Endothelial cell (in vitro differentiated cells): ENCODE results near the gene RSRC1. TPM values are rescaled to one million over a fixed set of nuclear protein-coding genes. Genes with fewer than 3 reads are reported as not detected.

Experiments
- DNase-seq: peaks from one replicate; pipeline ENCODE4 v3.0.0; 2021; ENCODE audit warnings: low spot score
- H3K27ac Mint-ChIP-seq: one replicate; pipeline ENCODE4 v1.8.0; 2021; ENCODE audit warnings: mixed read lengths, inconsistent platforms; ENCODE audit not compliant: unreplicated experiment
- H3K27me3 Mint-ChIP-seq: one replicate; pipeline ENCODE4 v1.8.0; 2021; ENCODE audit warnings: mild to moderate bottlenecking, moderate library complexity, mixed read lengths, inconsistent platforms; ENCODE audit not compliant: unreplicated experiment
- H3K36me3 Mint-ChIP-seq: one replicate; pipeline ENCODE4 v1.8.0; 2021; ENCODE audit warnings: mild to moderate bottlenecking, low read depth, mixed read lengths, inconsistent platforms; ENCODE audit not compliant: unreplicated experiment
- H3K4me1 Mint-ChIP-seq: one replicate; pipeline ENCODE4 v1.8.0; 2021; ENCODE audit warnings: mild to moderate bottlenecking, mixed read lengths, inconsistent platforms; ENCODE audit not compliant: unreplicated experiment
- H3K4me3 Mint-ChIP-seq: one replicate; pipeline ENCODE4 v1.8.0; 2021; ENCODE audit warnings: mild to moderate bottlenecking, mixed read lengths, inconsistent platforms; ENCODE audit not compliant: unreplicated experiment
- H3K9me3 Mint-ChIP-seq: one replicate; pipeline ENCODE4 v1.8.0; 2021; ENCODE audit warnings: mixed read lengths, inconsistent platforms; ENCODE audit not compliant: unreplicated experiment
- total RNA-seq: library from RNA; stranded (reverse); fragmentation: NEBNext Ultra II Directional; extraction: Animal tissue kit (Norgen Biotek cat#: 25700); gene quantifications from one replicate; pipeline ENCODE4 v1.2.1, GENCODE V29; 2021; ENCODE audit not compliant: unreplicated experiment
- TF ChIP-seq, protein P1 (sequence below): fragments of 200-600 bp; sonication (generic); IDR thresholded peaks from one replicate; pipeline ENCODE4 v1.5.0; 2021; ENCODE audit warnings: antibody characterized with exemption; ENCODE audit not compliant: unreplicated experiment

The RSRC1 gene
- total RNA-seq, 1 donor from 2014 or later: 24.7 TPM

DNA sequence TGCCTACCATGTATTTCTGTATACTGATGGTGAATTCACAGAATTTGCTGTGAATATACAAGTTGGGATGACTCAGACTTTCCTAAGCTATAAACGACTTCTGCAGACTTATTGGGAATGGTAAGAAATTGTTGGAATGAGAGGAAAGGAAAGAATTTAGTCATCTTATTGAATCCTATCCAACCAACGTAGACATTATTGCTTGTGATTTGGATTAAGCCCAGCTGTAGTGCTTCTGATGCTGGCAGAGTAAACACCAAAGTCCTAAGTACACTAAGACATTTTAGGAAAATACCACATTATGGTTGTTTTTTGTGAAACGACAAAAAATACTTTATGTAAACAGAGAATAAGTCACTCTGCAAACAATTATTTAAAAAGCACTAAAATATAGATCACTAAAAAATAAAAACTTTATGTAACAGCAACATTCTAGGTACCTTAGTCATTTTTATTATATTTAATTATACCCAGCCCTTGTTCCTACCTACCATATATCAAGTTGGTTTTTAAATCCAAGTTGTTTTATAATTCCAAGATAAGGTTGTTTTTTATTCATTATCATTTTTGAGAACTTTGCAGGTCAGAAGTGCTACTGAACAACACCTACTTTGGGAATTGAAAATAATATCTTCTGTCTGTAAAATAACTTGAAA, 361.9 kb downstream of the RSRC1 start:
- H3K27ac Mint-ChIP-seq: no peak overlapping the region
- no peaks in the 10 kb centered on the region for H3K27me3 Mint-ChIP-seq
- no peak for DNase-seq
- no peak overlapping the region for H3K4me3 Mint-ChIP-seq
- TF ChIP-seq, protein P1, sequence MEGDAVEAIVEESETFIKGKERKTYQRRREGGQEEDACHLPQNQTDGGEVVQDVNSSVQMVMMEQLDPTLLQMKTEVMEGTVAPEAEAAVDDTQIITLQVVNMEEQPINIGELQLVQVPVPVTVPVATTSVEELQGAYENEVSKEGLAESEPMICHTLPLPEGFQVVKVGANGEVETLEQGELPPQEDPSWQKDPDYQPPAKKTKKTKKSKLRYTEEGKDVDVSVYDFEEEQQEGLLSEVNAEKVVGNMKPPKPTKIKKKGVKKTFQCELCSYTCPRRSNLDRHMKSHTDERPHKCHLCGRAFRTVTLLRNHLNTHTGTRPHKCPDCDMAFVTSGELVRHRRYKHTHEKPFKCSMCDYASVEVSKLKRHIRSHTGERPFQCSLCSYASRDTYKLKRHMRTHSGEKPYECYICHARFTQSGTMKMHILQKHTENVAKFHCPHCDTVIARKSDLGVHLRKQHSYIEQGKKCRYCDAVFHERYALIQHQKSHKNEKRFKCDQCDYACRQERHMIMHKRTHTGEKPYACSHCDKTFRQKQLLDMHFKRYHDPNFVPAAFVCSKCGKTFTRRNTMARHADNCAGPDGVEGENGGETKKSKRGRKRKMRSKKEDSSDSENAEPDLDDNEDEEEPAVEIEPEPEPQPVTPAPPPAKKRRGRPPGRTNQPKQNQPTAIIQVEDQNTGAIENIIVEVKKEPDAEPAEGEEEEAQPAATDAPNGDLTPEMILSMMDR: no peak
- H3K36me3 Mint-ChIP-seq: no peaks in the 10 kb centered on the region
- no peaks in the 10 kb centered on the region for H3K4me1 Mint-ChIP-seq
- no peaks in the 10 kb centered on the region for H3K9me3 Mint-ChIP-seq

DNA sequence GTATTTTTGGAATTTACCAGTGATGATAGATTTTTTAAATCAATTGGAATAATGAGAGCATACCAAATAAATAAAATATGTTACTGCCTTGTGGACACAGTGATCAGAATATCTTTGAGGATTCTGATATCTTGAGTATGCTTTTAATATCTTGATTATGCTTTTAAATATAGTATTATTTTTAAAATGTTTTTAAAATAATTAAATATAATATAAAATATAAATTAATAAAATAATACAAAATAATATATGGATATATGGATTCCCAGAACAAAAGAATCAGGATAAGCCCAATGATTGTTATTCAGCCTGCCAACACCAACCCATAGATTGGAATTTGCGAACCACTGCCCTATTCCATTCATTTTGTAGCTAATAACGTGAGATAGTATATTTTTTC, 369.2 kb downstream of the RSRC1 start:
- TF ChIP-seq, protein P1: no peak
- DNase-seq: no peak
- Mint-ChIP-seq H3K27ac (no peak overlapping the region), H3K36me3 (no peaks in the 10 kb centered on the region), H3K4me3 (no peak overlapping the region), H3K27me3 (no peaks in the 10 kb centered on the region), H3K4me1 (no peaks in the 10 kb centered on the region), H3K9me3 (no peaks in the 10 kb centered on the region)

DNA sequence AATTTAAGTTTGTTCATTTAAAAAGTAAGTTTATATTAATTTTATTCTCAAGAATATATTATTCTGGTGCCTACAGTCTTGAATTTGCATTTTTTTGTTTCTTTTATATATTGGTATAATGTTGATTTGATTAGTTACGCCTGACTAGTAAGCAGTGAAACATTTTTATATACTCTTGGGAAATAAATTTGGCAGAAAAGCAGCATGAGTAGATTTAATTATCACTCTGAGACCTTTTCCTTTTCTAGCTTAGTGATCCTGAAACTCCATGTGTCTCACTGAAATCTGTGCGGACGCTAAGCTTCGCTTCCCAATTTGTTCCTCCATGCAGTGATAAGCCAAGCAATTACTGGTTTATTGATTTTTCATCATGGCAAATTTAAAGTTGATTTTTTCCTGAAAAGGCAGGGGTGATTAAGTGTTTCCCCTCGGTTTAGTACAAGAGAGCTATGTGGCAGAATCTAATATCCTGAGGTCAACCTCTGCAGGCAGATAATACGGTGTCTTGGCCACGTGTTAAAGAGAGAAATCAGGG, 373.9 kb downstream of the RSRC1 start:
- no peak overlapping the region for H3K4me3 Mint-ChIP-seq
- H3K36me3 Mint-ChIP-seq: no peaks in the 10 kb centered on the region
- no peaks in the 10 kb centered on the region for H3K4me1 Mint-ChIP-seq
- DNase-seq: no peak
- no peaks in the 10 kb centered on the region for H3K27me3 Mint-ChIP-seq
- TF ChIP-seq, protein P1: no peak
- no peaks in the 10 kb centered on the region for H3K9me3 Mint-ChIP-seq
- no peak overlapping the region for H3K27ac Mint-ChIP-seq

DNA sequence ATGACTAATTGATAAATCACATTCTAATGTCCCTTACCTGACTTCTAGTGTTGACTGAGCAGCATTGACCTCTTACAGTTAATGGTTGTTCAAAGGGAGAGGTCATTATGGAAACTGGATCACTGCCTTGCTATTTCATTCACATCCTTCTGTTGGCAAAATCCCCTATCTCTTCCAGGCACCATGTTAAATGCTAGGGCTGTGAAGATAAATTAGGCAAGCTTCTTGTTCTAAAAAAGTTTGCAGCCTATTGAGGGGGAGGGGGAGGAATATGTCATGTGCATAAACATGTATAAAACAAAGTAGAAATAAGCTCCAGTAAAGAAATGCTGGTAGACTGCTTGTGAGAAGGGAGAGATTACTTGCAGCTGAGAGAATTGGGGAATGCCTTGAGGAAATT, 376.3 kb downstream of the RSRC1 start:
- H3K27me3 Mint-ChIP-seq: no peaks in the 10 kb centered on the region
- TF ChIP-seq, protein P1: no peak
- no peak overlapping the region for H3K4me3 Mint-ChIP-seq
- no peaks in the 10 kb centered on the region for H3K9me3 Mint-ChIP-seq
- no peak overlapping the region for H3K27ac Mint-ChIP-seq
- H3K4me1 Mint-ChIP-seq: no peaks in the 10 kb centered on the region
- DNase-seq: no peak
- H3K36me3 Mint-ChIP-seq: no peaks in the 10 kb centered on the region

DNA sequence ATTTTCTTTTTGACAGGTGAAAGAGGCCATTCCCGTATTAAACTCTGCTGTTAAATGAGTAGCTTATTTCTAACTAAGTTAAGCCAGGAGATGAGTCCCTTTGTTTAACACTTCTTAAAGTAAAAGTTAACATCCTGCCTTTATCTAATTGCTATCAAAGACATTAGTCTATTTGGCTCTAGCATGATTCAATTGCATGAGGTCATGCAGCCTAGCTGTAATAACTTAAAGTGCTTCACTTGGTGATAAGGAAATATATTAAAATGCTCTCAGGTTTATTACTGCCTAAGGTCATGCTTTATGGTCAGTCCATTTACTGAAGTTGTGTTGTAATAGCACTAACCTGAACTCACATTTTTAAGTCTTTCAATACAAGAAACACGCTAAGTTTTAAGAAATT, 378.8 kb downstream of the RSRC1 start:
- no peak overlapping the region for H3K27ac Mint-ChIP-seq
- no peak for DNase-seq
- H3K36me3 Mint-ChIP-seq: no peaks in the 10 kb centered on the region
- H3K27me3 Mint-ChIP-seq: no peaks in the 10 kb centered on the region
- H3K4me3 Mint-ChIP-seq: no peak overlapping the region
- TF ChIP-seq, protein P1: no peak
- H3K4me1 Mint-ChIP-seq: no peaks in the 10 kb centered on the region
- H3K9me3 Mint-ChIP-seq: no peaks in the 10 kb centered on the region
